ENCODE data around the gene CFAP43.

DNA sequence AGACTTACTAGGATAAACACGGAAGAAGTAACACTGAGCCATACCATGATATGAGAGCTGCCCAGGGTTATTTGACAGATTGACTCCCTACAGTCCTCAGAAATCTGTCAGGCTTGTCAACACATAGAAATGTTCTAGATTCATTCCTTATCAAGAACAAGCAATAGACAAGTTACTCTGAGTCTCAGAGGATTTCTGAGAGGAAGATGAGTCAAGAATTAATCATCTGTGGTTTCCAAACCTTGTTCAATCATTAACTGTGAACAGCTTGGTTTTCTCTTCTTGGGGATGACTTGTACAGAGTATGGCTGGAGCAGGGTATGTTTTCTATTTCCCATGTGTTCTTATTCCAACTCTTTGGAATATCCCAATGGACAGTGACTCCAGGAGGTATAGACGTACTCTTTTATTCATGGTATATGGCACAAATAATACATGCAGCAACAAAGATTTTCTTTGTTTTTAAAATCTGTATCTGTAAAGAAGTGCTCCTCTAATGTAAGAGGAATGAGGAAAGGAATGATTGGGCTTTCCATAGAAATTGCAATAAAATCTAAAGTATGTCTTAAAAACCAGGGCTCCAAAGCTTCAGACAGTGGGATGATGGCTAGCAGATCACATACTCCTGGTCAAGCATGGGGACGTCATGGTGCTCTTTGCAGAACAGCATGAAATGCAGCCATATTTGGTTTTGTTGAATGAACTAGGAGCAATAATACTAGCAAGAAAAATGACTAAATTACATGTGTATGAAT lies 122.1 kb downstream of the CFAP43 start:
- TF ChIP-seq, protein P1, sequence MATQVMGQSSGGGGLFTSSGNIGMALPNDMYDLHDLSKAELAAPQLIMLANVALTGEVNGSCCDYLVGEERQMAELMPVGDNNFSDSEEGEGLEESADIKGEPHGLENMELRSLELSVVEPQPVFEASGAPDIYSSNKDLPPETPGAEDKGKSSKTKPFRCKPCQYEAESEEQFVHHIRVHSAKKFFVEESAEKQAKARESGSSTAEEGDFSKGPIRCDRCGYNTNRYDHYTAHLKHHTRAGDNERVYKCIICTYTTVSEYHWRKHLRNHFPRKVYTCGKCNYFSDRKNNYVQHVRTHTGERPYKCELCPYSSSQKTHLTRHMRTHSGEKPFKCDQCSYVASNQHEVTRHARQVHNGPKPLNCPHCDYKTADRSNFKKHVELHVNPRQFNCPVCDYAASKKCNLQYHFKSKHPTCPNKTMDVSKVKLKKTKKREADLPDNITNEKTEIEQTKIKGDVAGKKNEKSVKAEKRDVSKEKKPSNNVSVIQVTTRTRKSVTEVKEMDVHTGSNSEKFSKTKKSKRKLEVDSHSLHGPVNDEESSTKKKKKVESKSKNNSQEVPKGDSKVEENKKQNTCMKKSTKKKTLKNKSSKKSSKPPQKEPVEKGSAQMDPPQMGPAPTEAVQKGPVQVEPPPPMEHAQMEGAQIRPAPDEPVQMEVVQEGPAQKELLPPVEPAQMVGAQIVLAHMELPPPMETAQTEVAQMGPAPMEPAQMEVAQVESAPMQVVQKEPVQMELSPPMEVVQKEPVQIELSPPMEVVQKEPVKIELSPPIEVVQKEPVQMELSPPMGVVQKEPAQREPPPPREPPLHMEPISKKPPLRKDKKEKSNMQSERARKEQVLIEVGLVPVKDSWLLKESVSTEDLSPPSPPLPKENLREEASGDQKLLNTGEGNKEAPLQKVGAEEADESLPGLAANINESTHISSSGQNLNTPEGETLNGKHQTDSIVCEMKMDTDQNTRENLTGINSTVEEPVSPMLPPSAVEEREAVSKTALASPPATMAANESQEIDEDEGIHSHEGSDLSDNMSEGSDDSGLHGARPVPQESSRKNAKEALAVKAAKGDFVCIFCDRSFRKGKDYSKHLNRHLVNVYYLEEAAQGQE (IDR thresholded peaks at IDR 0.05; ENCODE audit: insufficient read depth in 1 of 2, low read depth in 2 of 2, low read length in 2 of 2), result no peak
- TF ChIP-seq TAF1 (IDR thresholded peaks at IDR 0.05; ENCODE audit: borderline replicate concordance, insufficient read depth, low read length) (no peak), POLR2AphosphoS5 (IDR thresholded peaks at IDR 0.05; ENCODE audit: low read depth, low read length) (no peak), SIN3A (IDR thresholded peaks at IDR 0.05; ENCODE audit: borderline replicate concordance, insufficient read depth, low read length) (no peak), FOXP2 (optimal IDR thresholded peaks at IDR 0.05; ENCODE audit: borderline replicate concordance, extremely low read depth, extremely low read length, insufficient read depth) (no peak)

Measured in PFSK-1 (cell line).